Fibroblast of mammary gland (primary cell): ENCODE measurements around the gene GIGYF2.
A peak's percentile ranks its signal among the peaks of the same experiment; 100 is the strongest.
"Not testable (repeated sequence)": the region's sequence is repeated elsewhere in the genome, so short reads cannot be mapped to it uniquely, and the experiment has no call there.

Source experiments
- DNase-seq: peaks from one replicate; pipeline ENCODE4 v3.0.0-alpha.2; 2010; ENCODE audit warnings: low read depth
- H3K4me3 ChIP-seq: 2 replicates; pipeline ENCODE4 v1.5.1; 2011; ENCODE audit warnings: low read depth, mild to moderate bottlenecking, low read length, moderate library complexity; ENCODE audit not compliant: control insufficient read depth
- CTCF ChIP-seq: conservative IDR thresholded peaks from 2 replicates; pipeline ENCODE4 v1.5.1; 2011; ENCODE audit warnings: low read depth, low read length, inconsistent platforms; ENCODE audit not compliant: control insufficient read depth, insufficient read depth

Gene GIGYF2

GRCh38 chr2:232688201-232688600, 8.9 kb upstream of the GIGYF2 start:
- DNase-seq = no peak
- no peak overlapping the region for H3K4me3 ChIP-seq
- no peak for TF ChIP-seq CTCF

- DNase-seq = peak; percentile 40
- no peak overlapping the region for H3K4me3 ChIP-seq
- no peak for TF ChIP-seq CTCF
Measured at GRCh38 chr2:232689152-232689910, 7.8 kb upstream of the GIGYF2 start.

- not testable (repeated sequence) for H3K4me3 ChIP-seq, DNase-seq
Measured at GRCh38 chr2:232691117-232691516, 6.0 kb upstream of the GIGYF2 start.

- no peak for DNase-seq
- no peak for TF ChIP-seq CTCF
- no peak overlapping the region for H3K4me3 ChIP-seq
Measured at GRCh38 chr2:232693344-232693743, 3.8 kb upstream of the GIGYF2 start.

- DNase-seq = no peak
- TF ChIP-seq CTCF = no peak
- H3K4me3 ChIP-seq = peak overlapping the region; percentile 95
Measured at GRCh38 chr2:232696609-232697058, 497 bp upstream of the GIGYF2 start.

GRCh38 chr2:232697807-232698110, 628 bp downstream of the GIGYF2 start:
- no peak for DNase-seq
- TF ChIP-seq CTCF = no peak
- peak overlapping the region; percentile 95 for H3K4me3 ChIP-seq

- H3K4me3 ChIP-seq = peak overlapping the region; percentile 95
- TF ChIP-seq CTCF = no peak
- DNase-seq = peak; percentile 14
Measured at GRCh38 chr2:232698556-232699091, 1.5 kb downstream of the GIGYF2 start.
